H1 (cell line): ENCODE measurements around the gene CCR8.

Experiments
- RAD21 ChIP-seq, 2 experiments: IDR thresholded peaks in 1 of 2; conservative IDR thresholded peaks in 1 of 2; 2 replicates each; pipeline ENCODE4 v1.6.1; 2011; ENCODE audit warnings: low read depth in 2 of 2, low read length in 2 of 2, improper control_type of control experiment in 1 of 2, inconsistent platforms in 1 of 2, mild to moderate bottlenecking in 1 of 2, moderate library complexity in 1 of 2
- ZNF274 ChIP-seq: IDR thresholded peaks from 2 replicates; pipeline ENCODE4 v1.7.0; 2012; ENCODE audit warnings: low read length, borderline replicate concordance; ENCODE audit errors: extremely low read depth

- TF ChIP-seq ZNF274 (no peak), RAD21 (IDR thresholded peaks at IDR 0.05 in 1 of 2, conservative IDR thresholded peaks at IDR 0.05 in 1 of 2; ENCODE audit: low read depth in 2 of 2, low read length in 2 of 2) (no peak)
These were observed 42.7 kb upstream of the CCR8 start for GRCh38 chr3:39286771-39287170.
